Gastroesophageal sphincter (tissue), 4 donors: ENCODE results near the gene IQSEC1. TPM values are rescaled to one million over a fixed set of nuclear protein-coding genes. Genes with fewer than 3 reads are reported as not detected.

Experiments
- ATAC-seq: fragments of 150-250 bp; one replicate; pipeline ENCODE4 v1.9.1; 2016; ENCODE audit warnings: mild to moderate bottlenecking, moderate library complexity
- H3K27ac ChIP-seq, 4 donors: fragments of 200-600 bp; sonication (generic) in 3 of 4; 1 replicate in 3 of 4; 2 replicates in 1 of 4; pipeline ENCODE4 v1.5.1; 2016 to 2019
- H3K27me3 ChIP-seq: fragments of 200-600 bp; sonication (generic); one replicate; pipeline ENCODE4 v1.5.1; 2019
- H3K36me3 ChIP-seq, 2 donors: fragments of 200-600 bp; sonication (generic); one replicate each; pipeline ENCODE4 v1.5.1; 2019; ENCODE audit warnings: control low read depth in 1 of 2
- H3K4me1 ChIP-seq, 3 donors: fragments of 200-600 bp; sonication (generic); 1 replicate in 2 of 3; 2 replicates in 1 of 3; pipeline ENCODE4 v1.5.1; 2016 to 2019; ENCODE audit warnings: control low read depth in 2 of 3
- H3K4me3 ChIP-seq, 2 donors: fragments of 200-600 bp; sonication (generic); one replicate each; pipeline ENCODE4 v1.5.1; 2019; ENCODE audit warnings: mild to moderate bottlenecking in 1 of 2, moderate library complexity in 1 of 2
- H3K9me3 ChIP-seq, 3 donors: fragments of 200-600 bp; sonication (generic); one replicate each; pipeline ENCODE4 v1.5.1; 2017 to 2019; ENCODE audit warnings: control low read depth in 2 of 3
- CTCF ChIP-seq, 4 experiments: fragments of 200-600 bp in 2 of 4; fragments of 450-650 bp in 2 of 4; sonication (generic) in 1 of 4; IDR thresholded peaks; one replicate each; pipeline ENCODE4 v1.5.1; 2017 to 2019; ENCODE audit warnings: antibody characterized with exemption in 4 of 4, mild to moderate bottlenecking in 2 of 4, moderate library complexity in 2 of 4
- EP300 ChIP-seq: sonication (generic); formaldehyde crosslinking; IDR thresholded peaks from one replicate; pipeline ENCODE4 v1.6.1; 2017; ENCODE audit warnings: antibody characterized with exemption, mild to moderate bottlenecking
- POLR2A ChIP-seq, 2 donors: fragments of 450-650 bp; IDR thresholded peaks; one replicate each; pipeline ENCODE4 v1.6.1; 2017; ENCODE audit warnings: antibody characterized with exemption in 2 of 2, mild to moderate bottlenecking in 2 of 2, moderate library complexity in 1 of 2
- POLR2AphosphoS5 ChIP-seq: sonication (generic); formaldehyde crosslinking; IDR thresholded peaks from one replicate; pipeline ENCODE4 v1.6.1; 2017; ENCODE audit warnings: antibody characterized with exemption
- WGBS, 2 donors: methylation state at CpG; one replicate each; pipeline ENCODE4 v1.1.5; 2018; ENCODE audit warnings: low coverage in 1 of 2; 5-methylcytosine and 5-hydroxymethylcytosine counted together
- total RNA-seq, 4 donors: library from RNA; depleted of rRNA; stranded (reverse); fragments of >200 nt; gene quantifications; one replicate each; pipeline ENCODE4 v1.1.0, GENCODE V29; 2016

Gene IQSEC1
- total RNA-seq, 4 donors from 2014 or later, result 49.5 to 104 (median 61.7) TPM

- Histone ChIP-seq H3K4me1 (no peaks in the 10 kb centered on the region), H3K27ac (no peak overlapping the region), H3K36me3 (no peaks in the 10 kb centered on the region), H3K4me3 (no peak overlapping the region), H3K9me3 (no peaks in the 10 kb centered on the region), H3K27me3 (peaks cover 56% of the 10 kb centered on the region)
- TF ChIP-seq CTCF (IDR thresholded peaks at IDR 0.05) (no peak), POLR2AphosphoS5 (no peak), EP300 (no peak), POLR2A (IDR thresholded peaks at IDR 0.05) (no peak)
- 76 to 80% methylated on average over 3 to 5 of the region's 9 CpGs for WGBS, 2 donors
- no peak for ATAC-seq
Measured at GRCh38 chr3:13111173-13111872, 38.1 kb upstream of the IQSEC1 start.

- Histone ChIP-seq H3K36me3 (no peaks in the 10 kb centered on the region), H3K4me3 (no peak overlapping the region), H3K27me3 (peaks cover 52% of the 10 kb centered on the region), H3K4me1 (no peaks in the 10 kb centered on the region), H3K27ac (no peak overlapping the region), H3K9me3 (no peaks in the 10 kb centered on the region)
- TF ChIP-seq CTCF (IDR thresholded peaks at IDR 0.05), result no peak
- no peak for TF ChIP-seq POLR2AphosphoS5
- no peak for TF ChIP-seq EP300
- TF ChIP-seq POLR2A (IDR thresholded peaks at IDR 0.05), result no peak
- 21% methylated on average over 5 of the region's 8 CpGs; no CpG with 5 or more reads in 1 of the 2 donors for WGBS, 2 donors
- ATAC-seq, result no peak
Measured at GRCh38 chr3:13110678-13111116, 37.5 kb upstream of the IQSEC1 start.

GRCh38 chr3:13109516-13109915 lies 36.3 kb upstream of the IQSEC1 start:
- no peaks in the 10 kb centered on the region for H3K9me3 ChIP-seq
- ATAC-seq, result no peak
- H3K27ac ChIP-seq, result no peak overlapping the region
- TF ChIP-seq CTCF (IDR thresholded peaks at IDR 0.05) (no peak), POLR2AphosphoS5 (no peak), POLR2A (IDR thresholded peaks at IDR 0.05) (no peak), EP300 (no peak)
- H3K27me3 ChIP-seq, result peaks cover 55% of the 10 kb centered on the region
- H3K36me3 ChIP-seq, result no peaks in the 10 kb centered on the region
- 74 to 95% methylated on average over 4 of the region's 5 CpGs for WGBS, 2 donors
- no peaks in the 10 kb centered on the region for H3K4me1 ChIP-seq
- no peak overlapping the region for H3K4me3 ChIP-seq

GRCh38 chr3:13108861-13109260 lies 35.6 kb upstream of the IQSEC1 start:
- TF ChIP-seq POLR2A (IDR thresholded peaks at IDR 0.05), result no peak
- TF ChIP-seq EP300, result no peak
- TF ChIP-seq CTCF (IDR thresholded peaks at IDR 0.05), result no peak
- TF ChIP-seq POLR2AphosphoS5, result no peak
- Histone ChIP-seq H3K36me3 (no peaks in the 10 kb centered on the region), H3K4me3 (no peak overlapping the region), H3K27me3 (peaks cover 56% of the 10 kb centered on the region), H3K4me1 (no peaks in the 10 kb centered on the region), H3K27ac (no peak overlapping the region), H3K9me3 (no peaks in the 10 kb centered on the region)
- ATAC-seq, result no peak
- 82 to 86% methylated on average over 4 to 12 of the region's 12 CpGs for WGBS, 2 donors

GRCh38 chr3:13107661-13108060 lies 34.4 kb upstream of the IQSEC1 start:
- ATAC-seq, result no peak
- no peak overlapping the region for H3K4me3 ChIP-seq
- H3K9me3 ChIP-seq, result no peaks in the 10 kb centered on the region
- peaks cover 45% of the 10 kb centered on the region for H3K27me3 ChIP-seq
- TF ChIP-seq CTCF (IDR thresholded peaks at IDR 0.05), result no peak
- TF ChIP-seq POLR2A (IDR thresholded peaks at IDR 0.05), result no peak
- no peak for TF ChIP-seq EP300
- TF ChIP-seq POLR2AphosphoS5, result no peak
- no peak overlapping the region for H3K27ac ChIP-seq
- H3K36me3 ChIP-seq, result no peaks in the 10 kb centered on the region
- no peaks in the 10 kb centered on the region for H3K4me1 ChIP-seq
- 87 to 89% methylated on average over 5 to 7 of the region's 13 CpGs for WGBS, 2 donors
